ENCODE measurements around the gene NUCKS1. TPM values are rescaled to one million over a fixed set of nuclear protein-coding genes. Genes with fewer than 3 reads are reported as not detected.

The NUCKS1 gene
- total and polyA plus RNA-seq, 2 of the 8 experiments (the other 6 are each of a cell fraction or from before 2014, with no cell fraction given), result 126 to 461 TPM

DNA sequence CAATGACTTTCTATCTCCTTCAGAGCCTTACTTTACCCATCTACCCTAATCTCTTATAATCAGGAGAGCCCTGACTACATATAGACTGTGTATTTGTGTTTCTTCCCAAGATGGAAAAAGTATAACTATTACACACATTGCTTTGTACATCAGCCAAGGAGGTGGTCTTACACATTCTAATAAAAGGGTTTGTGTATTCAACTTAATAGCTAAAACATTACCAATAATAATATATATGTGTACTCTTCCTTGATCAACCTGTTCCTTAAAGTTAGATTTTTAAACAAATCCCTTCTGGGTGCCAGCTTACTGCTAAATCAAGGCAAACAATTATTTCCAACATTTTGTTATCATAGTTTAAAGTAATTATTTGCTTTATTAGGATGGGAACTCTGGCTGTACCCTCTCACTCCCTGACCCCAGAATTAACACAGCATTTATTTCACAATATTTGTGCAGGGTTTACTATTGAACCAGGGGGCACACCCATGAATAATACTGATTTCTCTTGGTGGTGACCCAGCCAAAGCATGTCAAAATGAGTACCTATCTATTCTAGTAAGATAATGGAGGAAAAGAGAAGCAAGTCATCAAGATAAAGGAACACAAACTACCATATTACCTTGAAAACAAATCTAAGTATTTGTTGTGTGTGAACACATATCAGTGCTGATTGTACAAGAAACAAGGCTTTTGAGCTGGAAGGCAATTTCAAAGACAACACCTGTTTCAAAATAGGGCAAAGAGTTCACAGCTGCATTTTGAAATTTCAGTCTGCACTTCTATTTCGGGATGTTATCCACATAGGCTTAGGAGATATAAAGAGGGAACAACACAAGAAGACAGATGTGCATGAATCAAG lies 39.5 kb downstream of the NUCKS1 start (continued):
- TF ChIP-seq RBBP5 (IDR thresholded peaks at IDR 0.05; ENCODE audit: borderline replicate concordance, low read depth, low read length) (no peak), MAFK (IDR thresholded peaks at IDR 0.05; ENCODE audit: low read depth, low read length) (no peak), YY1 (IDR thresholded peaks at IDR 0.05; ENCODE audit: low read depth, low read length) (no peak), GABPA (IDR thresholded peaks at IDR 0.05; ENCODE audit: borderline replicate concordance, insufficient read depth, low read length) (no peak), CTBP2 (IDR thresholded peaks at IDR 0.05; ENCODE audit: borderline replicate concordance, insufficient read depth, insufficient read length, low read length) (no peak), POU5F1 (IDR thresholded peaks at IDR 0.05; ENCODE audit: low read depth, low read length) (no peak), SIRT6 (IDR thresholded peaks at IDR 0.05; ENCODE audit: low read length) (no peak), KDM1A (IDR thresholded peaks at IDR 0.05; ENCODE audit: borderline replicate concordance, low read length) (no peak), RFX5 (IDR thresholded peaks at IDR 0.05; ENCODE audit: borderline replicate concordance, low read depth, low read length) (no peak), GTF2F1 (IDR thresholded peaks at IDR 0.05; ENCODE audit: borderline replicate concordance, low read depth, low read length) (no peak)

Data from H1 (cell line).